GM23338 (cell line): ENCODE measurements around the gene TSHZ2. TPM values are rescaled to one million over a fixed set of nuclear protein-coding genes. Genes with fewer than 3 reads are reported as not detected.

Source experiments
- ATAC-seq: fragments of 200-7000 bp; cut with Tn5 transposase; 3 replicates; pipeline ENCODE4 v1.9.1; 2020
- DNase-seq: peaks from one replicate; pipeline ENCODE4 v3.0.0-alpha.2; 2015; ENCODE audit warnings: low spot score
- H2AFZ ChIP-seq: fragments of 200-600 bp; sonication (generic); 2 replicates; pipeline ENCODE4 v1.8.0; 2016; ENCODE audit warnings: antibody characterized with exemption, mild to moderate bottlenecking, moderate library complexity
- H3F3A ChIP-seq: fragments of 200-600 bp; sonication (generic); replicated peaks from 2 replicates; pipeline ENCODE4 v1.8.0; 2017; ENCODE audit warnings: antibody characterized with exemption, mixed run types, low read depth
- H3K27ac ChIP-seq: fragments of 200-600 bp; sonication (generic); 2 replicates; pipeline ENCODE4 v1.6.1; 2016; ENCODE audit warnings: low read depth
- H3K27me3 ChIP-seq: fragments of 200-600 bp; sonication (generic); 2 replicates; pipeline ENCODE4 v1.8.0; 2016; ENCODE audit warnings: mild to moderate bottlenecking, mixed run types, moderate library complexity; ENCODE audit not compliant: insufficient read depth
- H3K36me3 ChIP-seq: fragments of 200-600 bp; sonication (generic); 2 replicates; pipeline ENCODE4 v1.8.0; 2016; ENCODE audit warnings: mild to moderate bottlenecking; ENCODE audit not compliant: insufficient read depth
- H3K4me1 ChIP-seq: fragments of 200-600 bp; sonication (generic); 2 replicates; pipeline ENCODE4 v1.8.0; 2016; ENCODE audit warnings: mild to moderate bottlenecking, moderate library complexity; ENCODE audit not compliant: insufficient read depth
- H3K4me2 ChIP-seq: fragments of 200-600 bp; sonication (generic); 2 replicates; pipeline ENCODE4 v1.7.1; 2017; ENCODE audit warnings: mixed run types
- H3K4me3 ChIP-seq: fragments of 200-600 bp; sonication (generic); 2 replicates; pipeline ENCODE4 v1.6.1; 2016; ENCODE audit warnings: mixed run types
- H3K79me2 ChIP-seq: fragments of 200-600 bp; sonication (generic); replicated peaks from 2 replicates; pipeline ENCODE4 v1.8.0; 2017; ENCODE audit warnings: mild to moderate bottlenecking; ENCODE audit not compliant: insufficient read depth
- H3K9me2 ChIP-seq: fragments of 200-600 bp; sonication (generic); 2 replicates; pipeline ENCODE4 v1.8.0; 2017; ENCODE audit not compliant: insufficient read depth
- H4K20me1 ChIP-seq: fragments of 200-600 bp; sonication (generic); replicated peaks from 2 replicates; pipeline ENCODE4 v1.8.0; 2017; ENCODE audit warnings: mild to moderate bottlenecking; ENCODE audit not compliant: insufficient read depth
- H3K27ac Mint-ChIP-seq: 2 replicates; pipeline ENCODE4 v1.8.0; 2020; ENCODE audit warnings: inconsistent platforms, mild to moderate bottlenecking, moderate library complexity, mixed read lengths
- H3K27me3 Mint-ChIP-seq: 3 replicates; pipeline ENCODE4 v1.8.0; 2022; ENCODE audit warnings: low read depth, mild to moderate bottlenecking, moderate library complexity, mixed read lengths, inconsistent platforms; ENCODE audit not compliant: insufficient read depth, poor library complexity
- H3K36me3 Mint-ChIP-seq: 3 replicates; pipeline ENCODE4 v1.8.0; 2021; ENCODE audit warnings: low read depth, mild to moderate bottlenecking, inconsistent platforms, moderate library complexity, mixed read lengths
- H3K4me1 Mint-ChIP-seq: 3 replicates; pipeline ENCODE4 v1.8.0; 2020; ENCODE audit warnings: mild to moderate bottlenecking, inconsistent platforms, mixed read lengths
- H3K4me3 Mint-ChIP-seq: 3 replicates; pipeline ENCODE4 v1.8.0; 2021; ENCODE audit warnings: moderate library complexity, mild to moderate bottlenecking, inconsistent platforms, mixed read lengths
- H3K9me3 Mint-ChIP-seq: 3 replicates; pipeline ENCODE4 v1.8.0; 2020; ENCODE audit warnings: moderate library complexity, mild to moderate bottlenecking, inconsistent platforms, mixed read lengths
- CREB1 ChIP-seq: fragments of 250-450 bp; sonication (Bioruptor Pico); IDR thresholded peaks from 2 replicates; pipeline ENCODE4 v1.5.0; 2020; ENCODE audit warnings: low read depth, mild to moderate bottlenecking, moderate library complexity
- EZH2 ChIP-seq: fragments of 200-600 bp; sonication (generic); IDR thresholded peaks from one replicate; pipeline ENCODE4 v1.8.0; 2017; ENCODE audit warnings: antibody characterized with exemption, mild to moderate bottlenecking, low read depth; ENCODE audit not compliant: unreplicated experiment
- EZH2phosphoT487 ChIP-seq: fragments of 200-600 bp; sonication (generic); IDR thresholded peaks from one replicate; pipeline ENCODE4 v1.8.1; 2018; ENCODE audit warnings: antibody characterized with exemption; ENCODE audit not compliant: unreplicated experiment
- JUNB ChIP-seq: IDR thresholded peaks from one replicate; pipeline ENCODE4 v1.6.1; 2016; ENCODE audit warnings: antibody characterized with exemption; ENCODE audit not compliant: unreplicated experiment
- NANOG ChIP-seq: IDR thresholded peaks from 2 replicates; pipeline ENCODE4 v1.6.1; 2016; ENCODE audit warnings: antibody characterized with exemption, borderline replicate concordance
- POLR2AphosphoS5 ChIP-seq: IDR thresholded peaks from 2 replicates; pipeline ENCODE4 v1.6.1; 2016; ENCODE audit warnings: antibody characterized with exemption, low read depth
- STAT1 ChIP-seq: IDR thresholded peaks from one replicate; pipeline ENCODE4 v1.6.1; 2016; ENCODE audit warnings: antibody characterized with exemption; ENCODE audit not compliant: unreplicated experiment
- ZNF114 ChIP-seq: fragments of 250-450 bp; sonication (Bioruptor Pico); IDR thresholded peaks from 2 replicates; pipeline ENCODE4 v1.5.0; 2020; ENCODE audit warnings: mild to moderate bottlenecking, moderate library complexity
- polyA plus RNA-seq: library from polyadenylated mRNA; unstranded; fragments of >200 nt; fragmentation: Nextera tagmentation; extraction: Ambion mirVana; gene quantifications from 2 replicates; pipeline ENCODE4 v1.2.1, GENCODE V29; 2016
- total RNA-seq: library from RNA; depleted of rRNA; stranded (reverse); fragments of >200 nt; shearing (Covaris generic); gene quantifications from 2 replicates; pipeline ENCODE4 v1.2.3, GENCODE V29; 2014
- TF ChIP-seq, protein P1 (sequence below): IDR thresholded peaks from 2 replicates; pipeline ENCODE4 v1.6.1; 2016; ENCODE audit warnings: antibody characterized with exemption
- TF ChIP-seq, protein P2 (sequence below): fragments of 250-450 bp; sonication (Bioruptor Pico); IDR thresholded peaks from 2 replicates; pipeline ENCODE4 v1.5.0; 2020; ENCODE audit warnings: mild to moderate bottlenecking, moderate library complexity
- TF ChIP-seq, protein P3 (sequence below): IDR thresholded peaks from one replicate; pipeline ENCODE4 v1.6.1; 2018; ENCODE audit warnings: antibody characterized with exemption; ENCODE audit not compliant: unreplicated experiment
- TF ChIP-seq, protein P4 (sequence below), 2 experiments: fragments of 200-600 bp in 1 of 2; sonication (generic) in 1 of 2; conservative IDR thresholded peaks; 2 replicates each; pipeline versions ENCODE4 v1.5.1 to v1.6.1; 2016 to 2017; ENCODE audit warnings: antibody characterized with exemption in 2 of 2, low read depth in 2 of 2, mild to moderate bottlenecking in 2 of 2, moderate library complexity in 1 of 2

The TSHZ2 gene
- total and polyA plus RNA-seq, 2 experiments from 2014 or later: 0.49 to 1.3 TPM

DNA sequence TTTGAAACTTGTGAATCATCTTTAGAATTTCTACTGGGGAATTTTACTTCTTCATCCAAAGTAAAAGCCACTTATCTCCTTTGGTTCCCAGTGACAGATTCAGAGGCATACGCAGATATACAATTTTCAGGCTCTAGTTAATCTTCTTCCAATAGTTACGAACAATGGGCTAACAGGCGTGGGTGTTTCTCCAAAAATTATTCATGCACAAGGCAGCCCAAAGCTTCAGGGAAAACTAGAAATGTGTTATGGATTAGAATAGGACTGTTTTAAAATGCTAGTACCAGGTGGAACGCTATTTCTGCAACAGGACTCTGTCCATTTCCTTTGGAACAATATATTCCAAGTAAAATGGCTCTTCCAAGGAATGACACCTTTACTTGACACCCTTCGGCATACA lies 519.3 kb downstream of the TSHZ2 start (continued):
- TF ChIP-seq, protein P1, sequence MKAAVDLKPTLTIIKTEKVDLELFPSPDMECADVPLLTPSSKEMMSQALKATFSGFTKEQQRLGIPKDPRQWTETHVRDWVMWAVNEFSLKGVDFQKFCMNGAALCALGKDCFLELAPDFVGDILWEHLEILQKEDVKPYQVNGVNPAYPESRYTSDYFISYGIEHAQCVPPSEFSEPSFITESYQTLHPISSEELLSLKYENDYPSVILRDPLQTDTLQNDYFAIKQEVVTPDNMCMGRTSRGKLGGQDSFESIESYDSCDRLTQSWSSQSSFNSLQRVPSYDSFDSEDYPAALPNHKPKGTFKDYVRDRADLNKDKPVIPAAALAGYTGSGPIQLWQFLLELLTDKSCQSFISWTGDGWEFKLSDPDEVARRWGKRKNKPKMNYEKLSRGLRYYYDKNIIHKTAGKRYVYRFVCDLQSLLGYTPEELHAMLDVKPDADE: no peak
- TF ChIP-seq POLR2AphosphoS5: no peak

DNA sequence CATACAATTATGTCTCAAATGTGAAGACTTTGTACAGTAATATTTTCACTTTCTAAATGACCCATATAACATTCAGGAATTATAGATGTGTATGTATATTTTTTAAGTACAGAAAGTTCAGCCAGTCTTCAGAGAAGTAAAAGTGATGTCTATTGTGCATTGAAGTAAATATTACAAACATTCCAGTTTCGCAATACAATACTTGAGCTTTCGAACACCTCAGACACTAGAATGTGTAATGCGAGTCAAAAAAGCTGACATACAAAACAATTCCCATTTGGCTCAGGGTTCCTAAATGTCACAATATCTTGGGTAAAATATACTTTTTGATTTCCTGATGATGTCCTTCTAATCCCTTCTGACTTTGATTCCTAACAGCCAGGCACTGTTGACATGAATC lies 520.1 kb downstream of the TSHZ2 start:
- no peak overlapping the region for H3K4me3 Mint-ChIP-seq
- no peak for DNase-seq
- no peak overlapping the region for H2AFZ ChIP-seq
- peaks cover 16% of the 10 kb centered on the region for H3K4me1 Mint-ChIP-seq
- H3K27me3 Mint-ChIP-seq: peaks cover 1% of the 10 kb centered on the region
- H3K4me1 ChIP-seq: peaks cover 5% of the 10 kb centered on the region; the same call in 1 of the 2 replicates
- no peak overlapping the region for H3K4me2 ChIP-seq
- no peaks in the 10 kb centered on the region for H3F3A ChIP-seq
- no peak overlapping the region for H3K27ac Mint-ChIP-seq
- H3K9me2 ChIP-seq: no peaks in the 10 kb centered on the region
- H4K20me1 ChIP-seq: no peaks in the 10 kb centered on the region
- no peak for ATAC-seq
- H3K4me3 ChIP-seq: no peak overlapping the region
- no peaks in the 10 kb centered on the region for H3K79me2 ChIP-seq
- peaks cover 3% of the 10 kb centered on the region; the same call in 1 of the 3 replicates for H3K9me3 Mint-ChIP-seq
- peaks cover 3% of the 10 kb centered on the region; the same call in 2 of the 3 replicates for H3K36me3 Mint-ChIP-seq
- H3K27ac ChIP-seq: no peak overlapping the region
- H3K36me3 ChIP-seq: no peaks in the 10 kb centered on the region
- H3K27me3 ChIP-seq: no peaks in the 10 kb centered on the region
- TF ChIP-seq, protein P1: no peak
- TF ChIP-seq POLR2AphosphoS5 (no peak), NANOG (no peak), CREB1 (no peak), JUNB (no peak), EZH2phosphoT487 (no peak), STAT1 (no peak), ZNF114 (CRISPR knock-in tag) (no peak), EZH2 (no peak)
- TF ChIP-seq, protein P2, sequence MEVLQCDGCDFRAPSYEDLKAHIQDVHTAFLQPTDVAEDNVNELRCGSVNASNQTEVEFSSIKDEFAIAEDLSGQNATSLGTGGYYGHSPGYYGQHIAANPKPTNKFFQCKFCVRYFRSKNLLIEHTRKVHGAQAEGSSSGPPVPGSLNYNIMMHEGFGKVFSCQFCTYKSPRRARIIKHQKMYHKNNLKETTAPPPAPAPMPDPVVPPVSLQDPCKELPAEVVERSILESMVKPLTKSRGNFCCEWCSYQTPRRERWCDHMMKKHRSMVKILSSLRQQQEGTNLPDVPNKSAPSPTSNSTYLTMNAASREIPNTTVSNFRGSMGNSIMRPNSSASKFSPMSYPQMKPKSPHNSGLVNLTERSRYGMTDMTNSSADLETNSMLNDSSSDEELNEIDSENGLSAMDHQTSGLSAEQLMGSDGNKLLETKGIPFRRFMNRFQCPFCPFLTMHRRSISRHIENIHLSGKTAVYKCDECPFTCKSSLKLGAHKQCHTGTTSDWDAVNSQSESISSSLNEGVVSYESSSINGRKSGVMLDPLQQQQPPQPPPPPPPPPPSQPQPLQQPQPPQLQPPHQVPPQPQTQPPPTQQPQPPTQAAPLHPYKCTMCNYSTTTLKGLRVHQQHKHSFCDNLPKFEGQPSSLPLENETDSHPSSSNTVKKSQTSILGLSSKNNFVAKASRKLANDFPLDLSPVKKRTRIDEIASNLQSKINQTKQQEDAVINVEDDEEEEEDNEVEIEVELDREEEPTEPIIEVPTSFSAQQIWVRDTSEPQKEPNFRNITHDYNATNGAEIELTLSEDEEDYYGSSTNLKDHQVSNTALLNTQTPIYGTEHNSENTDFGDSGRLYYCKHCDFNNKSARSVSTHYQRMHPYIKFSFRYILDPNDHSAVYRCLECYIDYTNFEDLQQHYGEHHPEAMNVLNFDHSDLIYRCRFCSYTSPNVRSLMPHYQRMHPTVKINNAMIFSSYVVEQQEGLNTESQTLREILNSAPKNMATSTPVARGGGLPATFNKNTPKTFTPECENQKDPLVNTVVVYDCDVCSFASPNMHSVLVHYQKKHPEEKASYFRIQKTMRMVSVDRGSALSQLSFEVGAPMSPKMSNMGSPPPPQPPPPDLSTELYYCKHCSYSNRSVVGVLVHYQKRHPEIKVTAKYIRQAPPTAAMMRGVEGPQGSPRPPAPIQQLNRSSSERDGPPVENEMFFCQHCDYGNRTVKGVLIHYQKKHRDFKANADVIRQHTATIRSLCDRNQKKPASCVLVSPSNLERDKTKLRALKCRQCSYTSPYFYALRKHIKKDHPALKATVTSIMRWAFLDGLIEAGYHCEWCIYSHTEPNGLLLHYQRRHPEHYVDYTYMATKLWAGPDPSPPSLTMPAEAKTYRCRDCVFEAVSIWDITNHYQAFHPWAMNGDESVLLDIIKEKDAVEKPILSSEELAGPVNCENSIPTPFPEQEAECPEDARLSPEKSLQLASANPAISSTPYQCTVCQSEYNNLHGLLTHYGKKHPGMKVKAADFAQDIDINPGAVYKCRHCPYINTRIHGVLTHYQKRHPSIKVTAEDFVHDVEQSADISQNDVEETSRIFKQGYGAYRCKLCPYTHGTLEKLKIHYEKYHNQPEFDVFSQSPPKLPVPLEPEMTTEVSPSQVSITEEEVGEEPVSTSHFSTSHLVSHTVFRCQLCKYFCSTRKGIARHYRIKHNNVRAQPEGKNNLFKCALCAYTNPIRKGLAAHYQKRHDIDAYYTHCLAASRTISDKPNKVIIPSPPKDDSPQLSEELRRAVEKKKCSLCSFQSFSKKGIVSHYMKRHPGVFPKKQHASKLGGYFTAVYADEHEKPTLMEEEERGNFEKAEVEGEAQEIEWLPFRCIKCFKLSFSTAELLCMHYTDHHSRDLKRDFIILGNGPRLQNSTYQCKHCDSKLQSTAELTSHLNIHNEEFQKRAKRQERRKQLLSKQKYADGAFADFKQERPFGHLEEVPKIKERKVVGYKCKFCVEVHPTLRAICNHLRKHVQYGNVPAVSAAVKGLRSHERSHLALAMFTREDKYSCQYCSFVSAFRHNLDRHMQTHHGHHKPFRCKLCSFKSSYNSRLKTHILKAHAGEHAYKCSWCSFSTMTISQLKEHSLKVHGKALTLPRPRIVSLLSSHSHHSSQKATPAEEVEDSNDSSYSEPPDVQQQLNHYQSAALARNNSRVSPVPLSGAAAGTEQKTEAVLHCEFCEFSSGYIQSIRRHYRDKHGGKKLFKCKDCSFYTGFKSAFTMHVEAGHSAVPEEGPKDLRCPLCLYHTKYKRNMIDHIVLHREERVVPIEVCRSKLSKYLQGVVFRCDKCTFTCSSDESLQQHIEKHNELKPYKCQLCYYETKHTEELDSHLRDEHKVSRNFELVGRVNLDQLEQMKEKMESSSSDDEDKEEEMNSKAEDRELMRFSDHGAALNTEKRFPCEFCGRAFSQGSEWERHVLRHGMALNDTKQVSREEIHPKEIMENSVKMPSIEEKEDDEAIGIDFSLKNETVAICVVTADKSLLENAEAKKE (CRISPR knock-in tag): no peak
- TF ChIP-seq, protein P3, sequence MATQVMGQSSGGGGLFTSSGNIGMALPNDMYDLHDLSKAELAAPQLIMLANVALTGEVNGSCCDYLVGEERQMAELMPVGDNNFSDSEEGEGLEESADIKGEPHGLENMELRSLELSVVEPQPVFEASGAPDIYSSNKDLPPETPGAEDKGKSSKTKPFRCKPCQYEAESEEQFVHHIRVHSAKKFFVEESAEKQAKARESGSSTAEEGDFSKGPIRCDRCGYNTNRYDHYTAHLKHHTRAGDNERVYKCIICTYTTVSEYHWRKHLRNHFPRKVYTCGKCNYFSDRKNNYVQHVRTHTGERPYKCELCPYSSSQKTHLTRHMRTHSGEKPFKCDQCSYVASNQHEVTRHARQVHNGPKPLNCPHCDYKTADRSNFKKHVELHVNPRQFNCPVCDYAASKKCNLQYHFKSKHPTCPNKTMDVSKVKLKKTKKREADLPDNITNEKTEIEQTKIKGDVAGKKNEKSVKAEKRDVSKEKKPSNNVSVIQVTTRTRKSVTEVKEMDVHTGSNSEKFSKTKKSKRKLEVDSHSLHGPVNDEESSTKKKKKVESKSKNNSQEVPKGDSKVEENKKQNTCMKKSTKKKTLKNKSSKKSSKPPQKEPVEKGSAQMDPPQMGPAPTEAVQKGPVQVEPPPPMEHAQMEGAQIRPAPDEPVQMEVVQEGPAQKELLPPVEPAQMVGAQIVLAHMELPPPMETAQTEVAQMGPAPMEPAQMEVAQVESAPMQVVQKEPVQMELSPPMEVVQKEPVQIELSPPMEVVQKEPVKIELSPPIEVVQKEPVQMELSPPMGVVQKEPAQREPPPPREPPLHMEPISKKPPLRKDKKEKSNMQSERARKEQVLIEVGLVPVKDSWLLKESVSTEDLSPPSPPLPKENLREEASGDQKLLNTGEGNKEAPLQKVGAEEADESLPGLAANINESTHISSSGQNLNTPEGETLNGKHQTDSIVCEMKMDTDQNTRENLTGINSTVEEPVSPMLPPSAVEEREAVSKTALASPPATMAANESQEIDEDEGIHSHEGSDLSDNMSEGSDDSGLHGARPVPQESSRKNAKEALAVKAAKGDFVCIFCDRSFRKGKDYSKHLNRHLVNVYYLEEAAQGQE: no peak
- TF ChIP-seq, protein P4, sequence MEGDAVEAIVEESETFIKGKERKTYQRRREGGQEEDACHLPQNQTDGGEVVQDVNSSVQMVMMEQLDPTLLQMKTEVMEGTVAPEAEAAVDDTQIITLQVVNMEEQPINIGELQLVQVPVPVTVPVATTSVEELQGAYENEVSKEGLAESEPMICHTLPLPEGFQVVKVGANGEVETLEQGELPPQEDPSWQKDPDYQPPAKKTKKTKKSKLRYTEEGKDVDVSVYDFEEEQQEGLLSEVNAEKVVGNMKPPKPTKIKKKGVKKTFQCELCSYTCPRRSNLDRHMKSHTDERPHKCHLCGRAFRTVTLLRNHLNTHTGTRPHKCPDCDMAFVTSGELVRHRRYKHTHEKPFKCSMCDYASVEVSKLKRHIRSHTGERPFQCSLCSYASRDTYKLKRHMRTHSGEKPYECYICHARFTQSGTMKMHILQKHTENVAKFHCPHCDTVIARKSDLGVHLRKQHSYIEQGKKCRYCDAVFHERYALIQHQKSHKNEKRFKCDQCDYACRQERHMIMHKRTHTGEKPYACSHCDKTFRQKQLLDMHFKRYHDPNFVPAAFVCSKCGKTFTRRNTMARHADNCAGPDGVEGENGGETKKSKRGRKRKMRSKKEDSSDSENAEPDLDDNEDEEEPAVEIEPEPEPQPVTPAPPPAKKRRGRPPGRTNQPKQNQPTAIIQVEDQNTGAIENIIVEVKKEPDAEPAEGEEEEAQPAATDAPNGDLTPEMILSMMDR (conservative IDR thresholded peaks at IDR 0.05; ENCODE audit: low read depth in 2 of 2): no peak
